ENCODE data around the gene OSBPL1A. TPM values are rescaled to one million over a fixed set of nuclear protein-coding genes. Genes with fewer than 3 reads are reported as not detected.

The OSBPL1A gene
- total and polyA plus RNA-seq, 2 of the 8 experiments (the other 6 are each of a cell fraction or from before 2014, with no cell fraction given), result 53.2 to 74.9 TPM

GRCh38 chr18:24373328-24373727, 24.3 kb downstream of the OSBPL1A start:
- Histone ChIP-seq H3K36me3 (ENCODE audit: control insufficient read depth in 2 of 4, insufficient read depth in 4 of 4, low read length in 3 of 4) (peaks cover 4 to 36% (median 19%) of the 10 kb centered on the region in 4 experiments; a peak in 6 of 8 replicates), H4K91ac (replicated peaks; ENCODE audit: insufficient read length, low read length) (no peak overlapping the region), H3K27ac (ENCODE audit: low read depth, low read length) (no peak overlapping the region), H3K23me2 (ENCODE audit: low read depth, low read length) (no peaks in the 10 kb centered on the region), H3K79me2 (ENCODE audit: control insufficient read depth in 1 of 2, insufficient read depth in 2 of 2, low read length in 2 of 2) (peaks cover 0 to 24% of the 10 kb centered on the region in 2 experiments; a peak in 2 of 4 replicates), H3K9ac (replicated peaks in 1 of 4; ENCODE audit: extremely low read depth in 1 of 4, low read depth in 3 of 4, low read length in 3 of 4) (no peak overlapping the region), H3K23ac (ENCODE audit: insufficient read length) (no peak overlapping the region), H2BK20ac (ENCODE audit: low read length) (no peak overlapping the region), H4K5ac (ENCODE audit: insufficient read length, low read depth, low read length) (no peak overlapping the region), H4K8ac (ENCODE audit: extremely low read depth, insufficient read depth, low read length) (no peak overlapping the region), H3K4me1 (replicated peaks in 1 of 4; ENCODE audit: control insufficient read depth in 3 of 4, insufficient read depth in 4 of 4, low read length in 3 of 4) (peaks cover 0 to 11% (median 3%) of the 10 kb centered on the region in 4 experiments; a peak in 5 of 7 replicates), H3K56ac (replicated peaks; ENCODE audit: insufficient read length, low read depth, low read length) (no peak overlapping the region), H4K20me1 (replicated peaks in 1 of 2; ENCODE audit: control insufficient read depth in 1 of 2, insufficient read depth in 2 of 2, low read length in 2 of 2) (peaks cover 0 to 3% of the 10 kb centered on the region in 2 experiments), H2AK5ac (ENCODE audit: low read depth, low read length) (no peak overlapping the region), H3K79me1 (ENCODE audit: low read depth, low read length) (peaks cover 2% of the 10 kb centered on the region; the same call in 1 of the 2 replicates), H3K9me3 (ENCODE audit: insufficient read depth in 2 of 2, low read depth in 1 of 2, low read length in 1 of 2) (no peaks in the 10 kb centered on the region), H3K27me3 (replicated peaks in 1 of 4; ENCODE audit: control insufficient read depth in 3 of 4, extremely low read depth in 1 of 4, insufficient read depth in 3 of 4, low read length in 3 of 4) (no peaks in the 10 kb centered on the region), H2BK15ac (ENCODE audit: low read length) (no peak overlapping the region), H2BK120ac (replicated peaks; ENCODE audit: low read depth, low read length) (no peak overlapping the region), H2AFZ (ENCODE audit: low read length) (no peak overlapping the region), H2BK5ac (ENCODE audit: low read depth, low read length) (no peak overlapping the region), H3K4me3 (ENCODE audit: extremely low read depth in 1 of 4, insufficient read depth in 2 of 4, low read depth in 3 of 4, low read length in 4 of 4) (no peak overlapping the region), H3K4ac (replicated peaks; ENCODE audit: insufficient read length, low read depth, low read length) (no peak overlapping the region), H3K4me2 (ENCODE audit: insufficient read depth in 1 of 2, low read depth in 2 of 2, low read length in 2 of 2) (no peak overlapping the region), H3K18ac (ENCODE audit: extremely low read depth, low read length) (no peak overlapping the region), H3K14ac (ENCODE audit: insufficient read length) (no peak overlapping the region), H2BK12ac (ENCODE audit: low read depth, low read length) (no peak overlapping the region)
- WGBS, 2 experiments (ENCODE audit: extremely low coverage in 1 of 2, insufficient coverage in 1 of 2, insufficient read length in 1 of 2, insufficient replicate concordance in 2 of 2, low coverage in 1 of 2, low lambda C conversion rate in 2 of 2, missing lambda C conversion rate in 1 of 2), result 97% methylated on average over 1 of the region's 1 CpG; no CpG with 5 or more reads in 1 of the 2 experiments
- POLR2A ChIA-PET (ENCODE audit: partially characterized antibody), result no interaction called here
- FAIRE-seq, result no peak
- DNase-seq (ENCODE audit: low read depth in 1 of 2, low spot score in 2 of 2), result no peak
- CTCF ChIA-PET (ENCODE audit: partially characterized antibody), result interaction anchor here (1.2 kb wide), 2 partner anchors 10 to 116 kb away, joined by 3 to 5 read pairs; no protein-coding TSS in a partner anchor
- TF ChIP-seq TAF1 (IDR thresholded peaks at IDR 0.05; ENCODE audit: low read depth, low read length), result no peak
- no peak for TF ChIP-seq SAP30 (IDR thresholded peaks at IDR 0.05; ENCODE audit: insufficient read depth, insufficient replicate concordance, low read length)
- TF ChIP-seq CBX8 (IDR thresholded peaks at IDR 0.05; ENCODE audit: borderline replicate concordance, low read depth, low read length), result no peak
- no peak for TF ChIP-seq MAX (IDR thresholded peaks at IDR 0.05)
- TF ChIP-seq HDAC2 (IDR thresholded peaks at IDR 0.05; ENCODE audit: borderline replicate concordance in 1 of 2, low read depth in 2 of 2, low read length in 2 of 2), result no peak
- TF ChIP-seq YY1 (IDR thresholded peaks at IDR 0.05; ENCODE audit: low read depth, low read length), result no peak
- TF ChIP-seq RXRA (IDR thresholded peaks at IDR 0.05; ENCODE audit: insufficient read depth, low read depth, low read length), result no peak
- no peak for TF ChIP-seq MAFK (IDR thresholded peaks at IDR 0.05; ENCODE audit: low read depth, low read length)
- no peak for TF ChIP-seq CTCF (IDR thresholded peaks at IDR 0.05; ENCODE audit: control extremely low read depth in 1 of 3, insufficient read depth in 1 of 3, low read depth in 1 of 3, low read length in 3 of 3)
- TF ChIP-seq POLR2AphosphoS5 (IDR thresholded peaks at IDR 0.05; ENCODE audit: low read depth, low read length), result no peak
- no peak for TF ChIP-seq EGR1 (IDR thresholded peaks at IDR 0.05; ENCODE audit: borderline replicate concordance, low read depth, low read length)
